BLaER1 treated with 17β-estradiol and CSF1 and Interleukin-3, amounts not matched to agents 10 nM and 100 nM (cell line): Measurements from ENCODE around the gene PRAMEF10.
"Not testable (repeated sequence)": the region's sequence is repeated elsewhere in the genome, so short reads cannot be mapped to it uniquely, and the experiment has no call there.

Source experiments
- H3K27ac ChIP-seq, 11 experiments: shearing (Covaris generic); formaldehyde crosslinking; 2 replicates each; pipeline ENCODE4 v1.8.1; 2022
- H3K27me3 ChIP-seq, 11 experiments: shearing (Covaris generic); formaldehyde crosslinking; 2 replicates each; pipeline ENCODE4 v1.8.1; 2022
- H3K36me3 ChIP-seq, 11 experiments: shearing (Covaris generic); formaldehyde crosslinking; 2 replicates each; pipeline ENCODE4 v1.8.1; 2022
- H3K4me1 ChIP-seq, 10 experiments: shearing (Covaris generic); formaldehyde crosslinking; 2 replicates each; pipeline ENCODE4 v1.8.1; 2022
- H3K4me2 ChIP-seq, 11 experiments: shearing (Covaris generic); formaldehyde crosslinking; 2 replicates each; pipeline ENCODE4 v1.8.1; 2022
- H3K4me3 ChIP-seq, 10 experiments: shearing (Covaris generic); formaldehyde crosslinking; 2 replicates each; pipeline ENCODE4 v1.8.1; 2022
- H3K9ac ChIP-seq, 11 experiments: shearing (Covaris generic); formaldehyde crosslinking; 2 replicates each; pipeline ENCODE4 v1.8.1; 2022
- H3K9me3 ChIP-seq, 11 experiments: shearing (Covaris generic); formaldehyde crosslinking; replicated peaks in 1 of 11; 2 replicates each; pipeline ENCODE4 v1.8.1; 2022
- H4K20me1 ChIP-seq, 11 experiments: shearing (Covaris generic); formaldehyde crosslinking; 2 replicates each; pipeline ENCODE4 v1.8.1; 2022
- Cebpa-rat ChIP-seq, 11 experiments: shearing (Covaris generic); IDR thresholded peaks; 2 replicates each; pipeline ENCODE4 v1.8.1; 2022

The PRAMEF10 gene

DNA sequence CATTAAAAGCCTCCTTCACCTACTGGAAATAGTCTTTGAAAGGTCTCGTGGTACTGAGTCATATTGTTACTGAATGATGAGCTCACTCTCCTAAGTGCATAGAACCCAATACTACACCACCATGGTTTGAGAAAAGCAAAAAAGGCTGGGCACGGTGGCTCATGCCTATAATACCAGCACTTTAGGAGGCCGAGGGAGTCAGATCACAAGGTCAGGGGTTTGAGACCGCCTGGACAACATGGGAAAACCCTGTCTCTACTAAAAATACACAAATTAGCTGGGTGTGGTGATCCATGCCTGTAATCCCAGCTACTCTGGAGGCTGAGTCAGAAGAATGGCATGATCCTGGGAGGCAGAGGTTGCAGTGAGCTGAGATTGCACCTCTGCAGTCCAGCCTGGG lies 46.3 kb downstream of the PRAMEF10 start:
- no peak overlapping the region for H3K4me3 ChIP-seq
- no peak overlapping the region for H3K9ac ChIP-seq
- H3K27me3 ChIP-seq = no peaks in the 10 kb centered on the region
- no peaks in the 10 kb centered on the region for H4K20me1 ChIP-seq
- H3K9me3 ChIP-seq = no peaks in the 10 kb centered on the region
- no peak overlapping the region for H3K4me2 ChIP-seq
- no peaks in the 10 kb centered on the region for H3K36me3 ChIP-seq
- no peaks in the 10 kb centered on the region for H3K4me1 ChIP-seq
- no peak overlapping the region for H3K27ac ChIP-seq
- TF ChIP-seq Cebpa-rat (IDR thresholded peaks at IDR 0.05) = no peak

DNA sequence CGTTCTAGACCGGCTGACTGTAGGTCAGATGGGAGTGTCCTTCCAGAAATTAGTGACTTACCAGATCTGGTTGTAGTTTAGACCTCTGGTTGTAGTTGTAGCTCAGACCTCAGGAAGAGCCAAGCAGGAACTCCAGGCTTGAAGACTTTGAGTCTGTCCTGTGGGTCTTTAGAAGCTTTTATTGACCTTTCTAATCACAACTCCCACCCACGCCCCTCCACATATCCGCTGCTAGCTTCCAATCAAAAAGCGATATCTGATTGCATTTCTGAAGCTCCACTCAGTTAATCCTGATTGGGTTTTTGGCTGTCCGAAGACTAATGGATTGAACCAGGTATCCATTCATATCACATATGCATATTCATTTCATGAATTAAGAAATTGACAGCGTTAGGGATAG lies 49.5 kb downstream of the PRAMEF10 start, which contains the start of gene HNRNPCL1:
Gene HNRNPCL1, minus strand, starts transcription at position 101 of the 400 bp plus-strand sequence. CDS start 431 bp downstream, outside the sequence.
- H3K4me1 ChIP-seq = not testable (repeated sequence)

More for the DNA sequence above, 49.5 kb downstream of the PRAMEF10 start, which contains the start of gene HNRNPCL1:
- H3K4me2 ChIP-seq, H4K20me1 ChIP-seq, H3K36me3 ChIP-seq, H3K9ac ChIP-seq, H3K9me3 ChIP-seq, H3K27me3 ChIP-seq, H3K4me3 ChIP-seq, H3K27ac ChIP-seq: not testable (repeated sequence)
